C4-2B (cell line): ENCODE data around the gene GPC2.

Source experiments
- ZFX ChIP-seq: fragments of 450-650 bp; IDR thresholded peaks from 2 replicates; pipeline ENCODE4 v1.6.1; 2017
- TF ChIP-seq, protein P1 (sequence below): fragments of 450-650 bp; conservative IDR thresholded peaks from 2 replicates; pipeline ENCODE4 v1.5.1; 2017; ENCODE audit warnings: mild to moderate bottlenecking

DNA sequence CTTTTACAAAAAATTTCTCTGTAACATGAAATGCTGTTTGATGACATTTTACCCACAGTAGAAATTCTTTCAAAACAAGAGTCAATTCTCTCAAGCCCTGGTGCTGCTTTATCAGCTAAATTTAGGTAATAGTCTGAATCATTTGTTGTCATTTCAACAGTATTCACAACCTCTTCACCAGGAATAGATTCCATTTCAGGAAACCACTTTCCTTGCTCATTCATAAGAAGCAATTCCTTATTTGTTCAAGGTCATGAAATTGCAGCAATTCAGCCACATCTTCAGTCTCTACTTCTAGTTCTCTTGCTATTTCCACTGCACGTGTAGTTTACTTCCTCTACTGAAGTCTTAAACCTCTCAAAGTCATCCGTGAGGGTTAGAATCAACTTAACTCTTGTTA is 14.6 kb upstream of the GPC2 start:
- TF ChIP-seq, protein P1, sequence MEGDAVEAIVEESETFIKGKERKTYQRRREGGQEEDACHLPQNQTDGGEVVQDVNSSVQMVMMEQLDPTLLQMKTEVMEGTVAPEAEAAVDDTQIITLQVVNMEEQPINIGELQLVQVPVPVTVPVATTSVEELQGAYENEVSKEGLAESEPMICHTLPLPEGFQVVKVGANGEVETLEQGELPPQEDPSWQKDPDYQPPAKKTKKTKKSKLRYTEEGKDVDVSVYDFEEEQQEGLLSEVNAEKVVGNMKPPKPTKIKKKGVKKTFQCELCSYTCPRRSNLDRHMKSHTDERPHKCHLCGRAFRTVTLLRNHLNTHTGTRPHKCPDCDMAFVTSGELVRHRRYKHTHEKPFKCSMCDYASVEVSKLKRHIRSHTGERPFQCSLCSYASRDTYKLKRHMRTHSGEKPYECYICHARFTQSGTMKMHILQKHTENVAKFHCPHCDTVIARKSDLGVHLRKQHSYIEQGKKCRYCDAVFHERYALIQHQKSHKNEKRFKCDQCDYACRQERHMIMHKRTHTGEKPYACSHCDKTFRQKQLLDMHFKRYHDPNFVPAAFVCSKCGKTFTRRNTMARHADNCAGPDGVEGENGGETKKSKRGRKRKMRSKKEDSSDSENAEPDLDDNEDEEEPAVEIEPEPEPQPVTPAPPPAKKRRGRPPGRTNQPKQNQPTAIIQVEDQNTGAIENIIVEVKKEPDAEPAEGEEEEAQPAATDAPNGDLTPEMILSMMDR: no peak
- TF ChIP-seq ZFX: no peak
